GM13976 (cell line): ENCODE data around the gene TUBGCP6.
"Not testable (repeated sequence)": the region's sequence is repeated elsewhere in the genome, so short reads cannot be mapped to it uniquely, and the experiment has no call there.

Experiments used
- DNase-seq: peaks from one replicate; pipeline ENCODE4 v3.0.0; 2012; ENCODE audit warnings: low spot score
- in situ Hi-C: fragments of 300-500 bp; cut with MboI; formaldehyde crosslinking; loops from one replicate; pipeline ENCODE4 v1.12.0; 2022; ENCODE audit warnings: low sequenced_read_pairs, mixed read lengths, inconsistent platforms; ENCODE audit not compliant: unreplicated experiment
- TF ChIP-seq, protein P1 (sequence below): IDR thresholded peaks from 2 replicates; pipeline ENCODE4 v1.5.1; 2012; ENCODE audit warnings: borderline replicate concordance, mild to moderate bottlenecking; ENCODE audit not compliant: insufficient read depth; ENCODE audit errors: extremely low read depth, missing control alignments, control extremely low read depth

TUBGCP6 gene

GRCh38 chr22:50170453-50171318 is 74.1 kb downstream of the TUBGCP6 start, which contains the start of gene PANX2:
Gene PANX2 (plus strand): TSS chr22:50170731. CDS start chr22:50170731, 0 bp downstream.
- no peak for DNase-seq
- TF ChIP-seq, protein P1, sequence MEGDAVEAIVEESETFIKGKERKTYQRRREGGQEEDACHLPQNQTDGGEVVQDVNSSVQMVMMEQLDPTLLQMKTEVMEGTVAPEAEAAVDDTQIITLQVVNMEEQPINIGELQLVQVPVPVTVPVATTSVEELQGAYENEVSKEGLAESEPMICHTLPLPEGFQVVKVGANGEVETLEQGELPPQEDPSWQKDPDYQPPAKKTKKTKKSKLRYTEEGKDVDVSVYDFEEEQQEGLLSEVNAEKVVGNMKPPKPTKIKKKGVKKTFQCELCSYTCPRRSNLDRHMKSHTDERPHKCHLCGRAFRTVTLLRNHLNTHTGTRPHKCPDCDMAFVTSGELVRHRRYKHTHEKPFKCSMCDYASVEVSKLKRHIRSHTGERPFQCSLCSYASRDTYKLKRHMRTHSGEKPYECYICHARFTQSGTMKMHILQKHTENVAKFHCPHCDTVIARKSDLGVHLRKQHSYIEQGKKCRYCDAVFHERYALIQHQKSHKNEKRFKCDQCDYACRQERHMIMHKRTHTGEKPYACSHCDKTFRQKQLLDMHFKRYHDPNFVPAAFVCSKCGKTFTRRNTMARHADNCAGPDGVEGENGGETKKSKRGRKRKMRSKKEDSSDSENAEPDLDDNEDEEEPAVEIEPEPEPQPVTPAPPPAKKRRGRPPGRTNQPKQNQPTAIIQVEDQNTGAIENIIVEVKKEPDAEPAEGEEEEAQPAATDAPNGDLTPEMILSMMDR, result no peak
- in situ Hi-C loops, result no loop called here

- DNase-seq, result peak; percentile 73
- in situ Hi-C loops, result no loop called here
- TF ChIP-seq, protein P1, result no peak
These were observed 75.0 kb downstream of the TUBGCP6 start for GRCh38 chr22:50169774-50170341.

DNA sequence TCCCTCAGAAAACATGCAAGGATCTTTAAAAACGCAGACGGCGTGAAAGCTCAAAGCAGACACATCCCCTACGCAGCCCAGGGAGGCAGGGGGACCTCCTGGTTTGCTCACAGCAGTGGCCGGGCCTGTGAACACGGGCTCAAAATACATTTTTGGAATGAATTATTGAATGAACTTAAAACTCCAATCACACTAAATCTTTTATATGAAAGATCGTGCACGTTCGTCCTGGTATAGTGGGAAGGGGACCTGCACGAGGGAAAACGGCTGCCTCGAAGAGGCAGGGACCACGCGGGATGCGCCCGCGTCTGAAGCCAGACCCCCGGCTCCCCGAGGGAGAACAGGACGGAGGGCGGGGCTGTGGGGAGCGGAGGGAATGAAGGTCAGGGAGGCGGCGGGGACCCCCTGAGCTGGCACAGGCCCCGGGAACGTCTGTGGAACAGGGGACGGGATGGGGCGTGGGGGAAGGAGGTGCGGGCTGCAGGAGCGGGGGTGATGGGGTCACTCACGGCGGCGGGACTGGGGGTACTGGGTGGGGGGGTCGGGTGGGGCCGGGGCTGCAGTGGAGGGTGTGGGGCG is 75.6 kb downstream of the TUBGCP6 start:
- TF ChIP-seq, protein P1, result no peak
- DNase-seq, result no peak
- in situ Hi-C loops, result no loop called here

- DNase-seq, in situ Hi-C loops: not testable (repeated sequence)
These were observed 76.2 kb downstream of the TUBGCP6 start for GRCh38 chr22:50168490-50169180.

DNA sequence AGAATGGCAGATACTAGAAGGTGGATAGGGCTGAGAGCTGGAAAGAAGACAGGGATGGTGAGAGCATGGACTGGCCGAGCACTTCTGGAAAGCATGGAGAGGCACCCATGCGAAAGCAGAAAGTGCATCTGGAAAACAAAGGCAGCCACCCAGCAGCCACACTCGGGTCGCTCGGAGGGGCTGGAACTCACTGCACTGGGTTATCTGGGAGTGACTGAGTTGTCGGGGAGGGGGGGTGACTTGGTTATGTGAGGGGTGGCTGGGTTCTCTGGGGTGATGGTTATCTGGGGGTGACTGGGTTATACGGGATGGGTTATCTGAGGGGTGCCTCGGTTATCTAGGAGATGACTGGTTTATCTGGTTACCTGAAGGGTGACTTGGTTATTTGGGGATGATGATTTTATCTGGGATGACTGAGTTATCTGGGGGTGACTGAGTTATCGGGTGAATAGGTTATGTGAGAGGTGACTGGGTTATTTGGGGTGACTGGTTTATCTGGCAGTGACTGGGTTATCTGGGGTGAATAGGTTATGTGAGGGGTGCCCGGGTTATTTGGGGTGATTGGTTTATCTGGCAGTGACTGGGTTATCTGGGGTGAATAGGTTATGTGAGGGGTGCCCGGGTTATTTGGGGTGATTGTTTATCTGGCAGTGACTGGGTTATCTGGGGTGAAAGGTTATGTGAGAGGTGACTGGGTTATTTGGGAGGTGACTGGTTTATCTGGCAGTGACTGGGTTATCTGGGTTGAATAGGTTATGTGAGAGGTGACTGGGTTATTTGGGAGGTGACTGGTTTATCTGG is 76.9 kb downstream of the TUBGCP6 start:
- no peak for DNase-seq
- in situ Hi-C loops, result no loop called here
- TF ChIP-seq, protein P1, result no peak
